ACHN (cell line): ENCODE measurements around the gene ENPP1.

Experiments
- DNase-seq: peaks from one replicate; pipeline ENCODE4 v3.0.0-alpha.2; 2015
- in situ Hi-C: cut with HindIII; loops from 2 replicates; pipeline ENCODE4 v1.10.0; 2017; ENCODE audit warnings: low sequenced_read_pairs, low pct_ligation_motif_present, low pct_unique_long_range_greater_than_20kb

ENPP1 gene

GRCh38 chr6:131821010-131821807 lies 13.4 kb downstream of the ENPP1 start:
- no peak for DNase-seq
- in situ Hi-C loops, result no loop called here

- in situ Hi-C loops, result no loop called here
- DNase-seq, result peak; percentile 15
Observed at GRCh38 chr6:131822119-131822518, 14.3 kb downstream of the ENPP1 start.

- no peak for DNase-seq
- in situ Hi-C loops, result no loop called here
Observed at GRCh38 chr6:131823276-131823902, 15.6 kb downstream of the ENPP1 start.

GRCh38 chr6:131825946-131826345 lies 18.1 kb downstream of the ENPP1 start:
- no peak for DNase-seq
- in situ Hi-C loops, result no loop called here

- in situ Hi-C loops, result no loop called here
- DNase-seq, result no peak
Observed at GRCh38 chr6:131828080-131828479, 20.3 kb downstream of the ENPP1 start.

- in situ Hi-C loops, result no loop called here
- DNase-seq, result no peak
Observed at GRCh38 chr6:131828951-131829350, 21.1 kb downstream of the ENPP1 start.

- in situ Hi-C loops, result no loop called here
- no peak for DNase-seq
Observed at GRCh38 chr6:131831392-131831791, 23.6 kb downstream of the ENPP1 start.

- in situ Hi-C loops, result no loop called here
- DNase-seq, result no peak
Observed at GRCh38 chr6:131831886-131832285, 24.1 kb downstream of the ENPP1 start.

GRCh38 chr6:131832363-131832762 lies 24.5 kb downstream of the ENPP1 start:
- in situ Hi-C loops, result no loop called here

GRCh38 chr6:131838051-131838450 lies 30.2 kb downstream of the ENPP1 start:
- DNase-seq, result no peak
- in situ Hi-C loops, result no loop called here

More at GRCh38 chr6:131832363-131832762, 24.5 kb downstream of the ENPP1 start:
- no peak for DNase-seq

GRCh38 chr6:131839388-131839787 lies 31.6 kb downstream of the ENPP1 start:
- DNase-seq, result no peak

GRCh38 chr6:131840441-131840840 lies 32.6 kb downstream of the ENPP1 start:
- no peak for DNase-seq
- in situ Hi-C loops, result no loop called here

More at GRCh38 chr6:131839388-131839787, 31.6 kb downstream of the ENPP1 start:
- in situ Hi-C loops, result no loop called here

- peak; percentile 64 for DNase-seq
- in situ Hi-C loops, result no loop called here
Observed at GRCh38 chr6:131840936-131841583, 33.2 kb downstream of the ENPP1 start.

- in situ Hi-C loops, result no loop called here
- no peak for DNase-seq
Observed at GRCh38 chr6:131843768-131844167, 35.9 kb downstream of the ENPP1 start.

GRCh38 chr6:131844243-131844841 lies 36.5 kb downstream of the ENPP1 start:
- DNase-seq, result no peak

GRCh38 chr6:131846023-131846663 lies 38.3 kb downstream of the ENPP1 start:
- DNase-seq, result no peak
- in situ Hi-C loops, result no loop called here

More at GRCh38 chr6:131844243-131844841, 36.5 kb downstream of the ENPP1 start:
- in situ Hi-C loops, result no loop called here

GRCh38 chr6:131846905-131847304 lies 39.1 kb downstream of the ENPP1 start:
- in situ Hi-C loops, result no loop called here
- DNase-seq, result no peak

GRCh38 chr6:131849799-131850198 lies 42.0 kb downstream of the ENPP1 start:
- in situ Hi-C loops, result no loop called here
- no peak for DNase-seq
